MM.1S (cell line): ENCODE data around the gene NLGN1.

ENCODE experiments used
- DNase-seq: peaks from one replicate; pipeline ENCODE4 v3.0.0-alpha.2; 2015
- H2AFZ ChIP-seq: fragments of 300-600 bp; sonication (generic); 2 replicates; pipeline ENCODE4 v1.6.0; 2016; ENCODE audit warnings: antibody characterized with exemption, low read length
- H3F3A ChIP-seq: fragments of 300-600 bp; sonication (generic); 2 replicates; pipeline ENCODE4 v1.6.1; 2016; ENCODE audit warnings: mild to moderate bottlenecking, antibody characterized with exemption, low read length, moderate library complexity, mixed read lengths; ENCODE audit not compliant: insufficient read depth
- H3K27ac ChIP-seq: fragments of 300-600 bp; sonication (generic); 2 replicates; pipeline ENCODE4 v1.5.1; 2016; ENCODE audit warnings: mild to moderate bottlenecking, low read length
- H3K27me3 ChIP-seq: fragments of 300-600 bp; sonication (generic); replicated peaks from 2 replicates; pipeline ENCODE4 v1.6.0; 2016; ENCODE audit warnings: low read length; ENCODE audit not compliant: insufficient read depth
- H3K36me3 ChIP-seq: fragments of 300-600 bp; sonication (generic); replicated peaks from 2 replicates; pipeline ENCODE4 v1.6.1; 2016; ENCODE audit warnings: mild to moderate bottlenecking, low read length, mixed read lengths; ENCODE audit not compliant: insufficient read depth
- H3K4me1 ChIP-seq: fragments of 300-600 bp; sonication (generic); 2 replicates; pipeline ENCODE4 v1.6.1; 2016; ENCODE audit warnings: low read length, mixed read lengths
- H3K4me2 ChIP-seq: fragments of 300-600 bp; sonication (generic); 2 replicates; pipeline ENCODE4 v1.6.0; 2016; ENCODE audit warnings: low read depth, low read length
- H3K4me3 ChIP-seq: fragments of 300-600 bp; sonication (generic); 2 replicates; pipeline ENCODE4 v1.5.1; 2016; ENCODE audit warnings: low read length, mixed read lengths
- H3K79me2 ChIP-seq: fragments of 300-600 bp; sonication (generic); 2 replicates; pipeline ENCODE4 v1.6.1; 2016; ENCODE audit warnings: mixed run types, low read length, mixed read lengths
- H3K9ac ChIP-seq: fragments of 300-600 bp; sonication (generic); 2 replicates; pipeline ENCODE4 v1.6.1; 2016; ENCODE audit warnings: low read length, mixed read lengths
- H3K9me2 ChIP-seq: fragments of 300-600 bp; sonication (generic); replicated peaks from 2 replicates; pipeline ENCODE4 v1.6.1; 2016; ENCODE audit warnings: mild to moderate bottlenecking, low read length, mixed read lengths; ENCODE audit not compliant: insufficient read depth
- H3K9me3 ChIP-seq: fragments of 300-600 bp; sonication (generic); replicated peaks from 2 replicates; pipeline ENCODE4 v1.6.1; 2016; ENCODE audit warnings: mild to moderate bottlenecking, low read length, mixed read lengths; ENCODE audit not compliant: insufficient read depth
- H4K20me1 ChIP-seq: fragments of 300-600 bp; sonication (generic); 2 replicates; pipeline ENCODE4 v1.6.1; 2016; ENCODE audit warnings: mild to moderate bottlenecking, low read length, moderate library complexity, mixed read lengths; ENCODE audit not compliant: insufficient read depth
- CTCF ChIP-seq: fragments of 300-600 bp; sonication (generic); IDR thresholded peaks from 2 replicates; pipeline ENCODE4 v1.5.1; 2016; ENCODE audit warnings: antibody characterized with exemption, low read length, mixed read lengths
- EZH2 ChIP-seq: fragments of 300-600 bp; sonication (generic); optimal IDR thresholded peaks from 2 replicates; pipeline ENCODE3; 2017; ENCODE audit warnings: low read depth, mild to moderate bottlenecking, antibody characterized with exemption, low read length, mixed read lengths
- EZH2phosphoT487 ChIP-seq: fragments of 300-600 bp; sonication (generic); IDR thresholded peaks from 2 replicates; pipeline ENCODE4 v1.6.1; 2018; ENCODE audit warnings: antibody characterized with exemption, low read length

The NLGN1 gene

DNA sequence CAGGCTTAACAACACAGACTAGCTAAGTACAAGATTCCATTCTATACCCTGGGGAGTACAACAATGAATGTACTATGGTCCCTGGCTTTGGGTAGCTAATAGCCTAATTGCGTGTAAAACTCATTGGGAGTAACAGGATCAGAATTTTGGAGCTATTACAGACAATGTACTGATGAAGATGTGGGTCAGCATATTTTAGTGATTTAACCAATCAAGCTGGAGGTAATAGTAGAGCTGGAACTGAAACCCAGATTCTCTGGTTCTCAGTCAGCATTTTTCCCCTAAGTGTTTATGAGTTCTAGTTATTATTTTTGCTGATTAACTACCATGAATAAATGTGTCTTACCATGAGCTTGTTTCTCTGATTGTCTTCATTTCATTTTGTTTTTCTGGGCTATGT is 578.7 kb downstream of the NLGN1 start:
- no peaks in the 10 kb centered on the region for H3K9me3 ChIP-seq
- no peaks in the 10 kb centered on the region for H3K27me3 ChIP-seq
- H3K27ac ChIP-seq: no peak overlapping the region
- no peaks in the 10 kb centered on the region for H3K9me2 ChIP-seq
- no peaks in the 10 kb centered on the region for H3F3A ChIP-seq
- peak; percentile 59 for DNase-seq
- H3K9ac ChIP-seq: no peak overlapping the region
- no peaks in the 10 kb centered on the region for H3K36me3 ChIP-seq
- no peak overlapping the region for H3K4me3 ChIP-seq
- H2AFZ ChIP-seq: no peak overlapping the region
- H3K4me1 ChIP-seq: peaks cover 8% of the 10 kb centered on the region; the same call in 1 of the 2 replicates
- no peak for TF ChIP-seq EZH2
- TF ChIP-seq EZH2phosphoT487: no peak
- TF ChIP-seq CTCF: no peak
- no peak overlapping the region for H3K4me2 ChIP-seq
- H3K79me2 ChIP-seq: no peaks in the 10 kb centered on the region
- H4K20me1 ChIP-seq: no peaks in the 10 kb centered on the region

DNA sequence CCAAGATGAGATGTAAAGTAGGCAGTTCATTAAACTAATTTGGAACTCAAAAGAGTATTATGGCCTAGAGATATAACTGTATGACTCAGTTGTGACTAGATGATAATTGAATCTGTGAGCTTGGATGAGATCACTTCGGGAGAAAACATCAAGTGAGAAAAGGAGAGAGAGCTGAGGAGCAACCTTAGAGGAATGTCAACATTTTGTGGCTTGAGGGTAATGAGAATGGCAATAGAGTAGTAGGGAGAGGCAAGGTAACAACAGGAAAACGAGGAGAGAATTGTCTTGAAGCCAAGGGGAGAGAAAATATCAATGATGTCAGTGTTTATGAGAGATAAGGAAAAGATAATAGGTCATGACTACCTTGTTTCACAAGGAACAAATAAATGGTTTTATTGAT is 580.2 kb downstream of the NLGN1 start:
- no peak overlapping the region for H3K9ac ChIP-seq
- no peaks in the 10 kb centered on the region for H3K9me2 ChIP-seq
- H3K27me3 ChIP-seq: no peaks in the 10 kb centered on the region
- no peak for DNase-seq
- H3K4me2 ChIP-seq: no peak overlapping the region
- H3K4me3 ChIP-seq: no peak overlapping the region
- peaks cover 8% of the 10 kb centered on the region; the same call in 1 of the 2 replicates for H3K4me1 ChIP-seq
- no peak overlapping the region for H2AFZ ChIP-seq
- no peak overlapping the region for H3K27ac ChIP-seq
- H3K79me2 ChIP-seq: no peaks in the 10 kb centered on the region
- H3F3A ChIP-seq: no peaks in the 10 kb centered on the region
- H3K36me3 ChIP-seq: no peaks in the 10 kb centered on the region
- no peaks in the 10 kb centered on the region for H4K20me1 ChIP-seq
- no peaks in the 10 kb centered on the region for H3K9me3 ChIP-seq
- TF ChIP-seq EZH2phosphoT487 (no peak), EZH2 (no peak), CTCF (no peak)

DNA sequence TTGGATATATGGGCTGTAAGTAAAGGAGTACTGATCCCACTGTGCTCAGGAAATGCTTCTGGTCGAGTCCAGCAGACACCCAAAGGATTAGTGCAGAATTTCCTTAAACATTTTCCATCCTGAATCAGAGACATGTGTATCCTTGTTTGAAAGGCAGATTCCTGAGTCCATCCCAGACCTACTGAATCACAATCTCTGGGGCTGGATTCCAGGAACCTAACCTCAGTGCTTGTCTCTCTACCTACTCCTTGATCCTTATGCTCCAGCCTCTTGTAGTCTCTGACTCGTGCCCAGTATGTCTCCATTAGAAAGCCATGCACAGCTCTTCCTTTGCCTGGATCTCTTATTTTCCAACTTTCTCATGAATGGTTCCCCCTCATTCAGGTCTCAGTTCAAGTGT is 585.8 kb downstream of the NLGN1 start:
- no peaks in the 10 kb centered on the region for H3K9me2 ChIP-seq
- no peak overlapping the region for H3K9ac ChIP-seq
- H3K36me3 ChIP-seq: no peaks in the 10 kb centered on the region
- H3K4me2 ChIP-seq: no peak overlapping the region
- TF ChIP-seq CTCF: no peak
- TF ChIP-seq EZH2phosphoT487: no peak
- no peak for TF ChIP-seq EZH2
- no peak overlapping the region for H2AFZ ChIP-seq
- H3K4me3 ChIP-seq: no peak overlapping the region
- no peaks in the 10 kb centered on the region for H3K9me3 ChIP-seq
- H3K27ac ChIP-seq: no peak overlapping the region
- no peaks in the 10 kb centered on the region for H3K27me3 ChIP-seq
- no peaks in the 10 kb centered on the region for H3K79me2 ChIP-seq
- H3F3A ChIP-seq: no peaks in the 10 kb centered on the region
- no peak for DNase-seq
- no peaks in the 10 kb centered on the region for H4K20me1 ChIP-seq
- H3K4me1 ChIP-seq: no peaks in the 10 kb centered on the region
